CD4-positive, alpha-beta T cell treated with Interleukin-1 beta for 1 hour (primary cell): ENCODE measurements around the gene SUSD3.

Source experiments
- DNase-seq, 2 donors: peaks; one replicate each; pipeline ENCODE4 v3.0.0-alpha.2; 2020 to 2022

Gene SUSD3

GRCh38 chr9:93030642-93031628 lies 27.6 kb upstream of the SUSD3 start:
- no peak for DNase-seq

DNA sequence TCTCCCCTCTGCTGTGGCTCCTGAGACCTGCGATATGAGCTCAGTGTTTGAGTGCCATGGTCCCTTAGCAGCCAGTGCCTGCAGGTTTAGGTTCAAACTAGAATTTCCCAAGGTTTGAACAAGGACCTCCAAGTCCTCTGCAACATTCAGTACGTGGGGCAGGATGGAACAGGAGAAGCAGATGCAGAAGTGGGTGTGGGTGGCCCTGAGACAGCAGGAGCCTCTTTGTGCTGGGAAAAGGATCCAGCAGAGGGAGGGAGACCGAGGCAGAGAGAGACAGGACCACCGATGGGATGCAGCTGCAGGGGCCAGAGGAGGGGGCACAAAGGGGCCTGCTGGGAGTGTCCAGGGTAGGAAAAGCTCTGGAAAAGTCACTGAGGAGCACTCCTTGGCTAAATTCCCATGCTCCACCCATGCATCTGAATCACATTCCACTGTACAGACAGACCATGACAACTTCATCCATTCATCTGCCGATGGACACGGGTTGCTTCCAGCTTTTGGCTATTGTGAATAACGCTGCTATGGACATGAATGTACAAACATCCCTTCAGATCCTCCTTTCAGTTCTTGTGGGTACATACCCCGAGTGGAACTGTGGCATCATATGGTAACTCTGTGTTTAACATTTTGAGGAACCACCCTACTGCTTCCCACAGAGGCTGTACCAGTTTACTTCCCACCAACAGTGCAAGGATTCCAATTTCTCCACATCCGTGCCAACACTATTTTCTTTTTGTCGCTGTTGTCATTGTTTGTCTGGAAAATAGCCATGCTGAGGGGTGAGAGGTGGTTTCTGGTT lies 26.7 kb upstream of the SUSD3 start:
- no peak for DNase-seq

GRCh38 chr9:93032545-93032944 lies 26.0 kb upstream of the SUSD3 start:
- no peak for DNase-seq

GRCh38 chr9:93033531-93033930 lies 25.0 kb upstream of the SUSD3 start:
- no peak for DNase-seq

GRCh38 chr9:93035106-93035660 lies 23.3 kb upstream of the SUSD3 start:
- DNase-seq = no peak

- DNase-seq = no peak
Observed at GRCh38 chr9:93035821-93036351, 22.6 kb upstream of the SUSD3 start.

DNA sequence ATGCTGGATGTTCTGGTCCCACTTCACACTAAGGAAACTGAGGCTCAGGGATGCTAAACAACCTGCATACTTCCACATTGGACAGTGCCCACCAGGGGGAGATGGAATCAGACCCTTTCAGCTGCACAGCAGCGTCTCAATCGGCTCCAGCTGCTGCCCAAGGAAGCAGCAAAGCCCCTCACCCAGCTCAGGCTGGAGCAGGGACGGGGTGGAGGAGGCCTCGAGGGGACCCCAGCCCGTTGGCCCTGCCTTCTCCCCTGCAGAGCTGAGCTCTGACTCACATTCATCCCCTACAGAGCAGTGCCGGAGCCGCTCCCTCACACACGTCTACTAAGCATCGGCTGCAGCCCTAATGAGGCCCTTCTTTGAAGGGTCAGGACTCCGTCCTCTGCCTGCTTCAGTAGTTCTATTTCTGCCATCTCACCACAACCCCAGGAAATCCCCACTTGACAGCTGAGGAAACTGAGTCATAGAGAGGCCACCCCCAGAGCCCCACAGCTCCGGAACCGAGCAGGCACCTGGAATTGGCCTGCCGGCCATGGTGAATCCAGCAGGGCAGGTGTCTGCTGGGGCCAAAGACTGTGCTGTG lies 21.5 kb upstream of the SUSD3 start:
- DNase-seq = no peak

GRCh38 chr9:93037476-93037971 lies 21.0 kb upstream of the SUSD3 start:
- no peak for DNase-seq

DNA sequence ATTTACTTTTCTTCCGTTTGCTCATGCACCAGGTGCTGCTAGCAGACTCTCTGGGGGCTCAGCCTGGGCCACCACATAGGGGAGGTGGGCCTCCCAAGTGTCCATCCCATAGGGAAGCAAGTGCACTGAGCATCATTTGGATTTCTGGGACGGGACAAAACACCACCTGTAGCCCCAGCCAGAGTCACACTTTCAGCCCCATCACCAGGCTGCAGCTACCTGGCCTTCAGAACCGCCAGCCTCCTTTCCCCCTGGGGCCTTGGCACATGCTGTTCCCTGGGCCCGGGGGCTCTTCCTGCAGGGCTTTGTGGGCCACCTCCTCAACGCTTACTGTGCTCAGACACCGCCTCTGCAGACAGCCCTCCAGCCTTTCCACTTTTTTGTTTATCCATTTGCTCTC lies 19.6 kb upstream of the SUSD3 start:
- no peak for DNase-seq

DNA sequence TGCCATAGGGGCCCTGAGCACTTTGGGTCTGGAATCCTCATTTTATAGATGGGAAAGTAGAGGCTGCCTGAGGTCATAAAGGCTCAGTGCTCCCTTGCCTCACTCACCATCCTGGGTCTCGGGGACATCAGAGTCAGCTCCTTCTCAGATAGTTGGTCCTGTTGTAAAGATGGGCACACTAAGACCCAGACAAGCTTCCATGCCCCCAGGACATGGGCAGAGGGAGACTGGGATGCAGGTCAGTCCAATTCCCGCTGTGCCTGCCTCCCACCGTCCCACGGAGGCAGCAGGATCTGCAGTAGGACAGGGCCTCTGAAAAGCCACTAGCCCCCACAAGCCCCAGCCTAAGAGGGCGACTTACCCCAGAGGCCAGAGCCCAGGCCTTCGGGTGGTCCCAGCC lies 19.0 kb upstream of the SUSD3 start:
- no peak for DNase-seq

GRCh38 chr9:93039976-93040375 lies 18.5 kb upstream of the SUSD3 start:
- no peak for DNase-seq

GRCh38 chr9:93040409-93040808 lies 18.1 kb upstream of the SUSD3 start:
- DNase-seq = no peak

DNA sequence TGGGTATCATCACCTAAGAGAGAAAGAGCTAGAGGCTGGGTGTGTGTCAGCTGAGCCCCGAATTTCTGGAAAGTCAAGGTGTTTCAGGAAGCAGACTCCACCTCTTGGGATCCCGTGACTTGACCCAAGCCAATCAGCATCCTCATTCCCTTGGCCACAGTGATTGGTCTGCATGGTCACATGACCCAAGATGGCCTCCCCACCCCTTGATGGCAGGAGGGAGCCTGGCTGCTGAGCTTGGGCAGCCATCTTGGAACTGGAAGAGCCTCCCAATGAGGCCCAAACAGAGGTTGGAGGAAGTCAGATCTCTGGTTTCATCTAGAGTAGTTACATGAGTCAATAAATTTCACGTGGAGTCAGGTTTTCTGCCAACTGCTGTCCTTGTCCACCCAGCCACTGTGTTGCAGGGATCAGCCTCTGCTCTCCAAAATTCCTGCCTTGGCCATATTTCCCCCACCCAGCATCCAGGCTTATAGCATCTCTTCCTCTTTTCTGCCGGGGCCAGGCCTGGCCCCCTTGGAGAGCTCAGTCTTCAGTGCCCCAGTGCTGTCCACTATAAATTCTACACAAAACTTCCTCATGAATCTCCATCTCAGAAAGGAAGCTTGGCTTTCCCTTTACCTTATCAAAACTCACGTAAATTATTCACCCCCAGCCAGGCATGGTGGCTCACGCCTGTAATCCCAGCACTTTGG lies 17.2 kb upstream of the SUSD3 start:
- DNase-seq = no peak

DNA sequence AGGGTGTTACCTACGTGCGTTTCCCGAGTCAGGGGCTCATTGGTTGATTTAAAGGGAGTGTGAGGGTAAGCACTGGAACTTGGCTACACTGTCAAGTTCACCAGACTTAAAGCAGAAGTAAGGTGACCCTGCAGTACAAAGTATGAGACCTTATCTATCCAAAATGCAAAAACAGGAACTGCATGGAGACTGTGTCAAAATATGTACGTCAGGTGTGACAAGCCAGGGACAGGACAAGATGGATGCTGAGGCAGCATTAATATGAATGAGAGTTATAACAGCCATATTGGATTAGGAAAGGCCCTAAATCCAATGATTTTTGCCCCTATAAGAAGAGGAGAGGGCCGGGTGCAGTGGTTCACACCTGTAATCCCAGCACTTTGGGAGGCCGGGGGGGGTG lies 15.4 kb upstream of the SUSD3 start:
- no peak for DNase-seq

GRCh38 chr9:93045521-93045920 lies 13.0 kb upstream of the SUSD3 start:
- no peak for DNase-seq

DNA sequence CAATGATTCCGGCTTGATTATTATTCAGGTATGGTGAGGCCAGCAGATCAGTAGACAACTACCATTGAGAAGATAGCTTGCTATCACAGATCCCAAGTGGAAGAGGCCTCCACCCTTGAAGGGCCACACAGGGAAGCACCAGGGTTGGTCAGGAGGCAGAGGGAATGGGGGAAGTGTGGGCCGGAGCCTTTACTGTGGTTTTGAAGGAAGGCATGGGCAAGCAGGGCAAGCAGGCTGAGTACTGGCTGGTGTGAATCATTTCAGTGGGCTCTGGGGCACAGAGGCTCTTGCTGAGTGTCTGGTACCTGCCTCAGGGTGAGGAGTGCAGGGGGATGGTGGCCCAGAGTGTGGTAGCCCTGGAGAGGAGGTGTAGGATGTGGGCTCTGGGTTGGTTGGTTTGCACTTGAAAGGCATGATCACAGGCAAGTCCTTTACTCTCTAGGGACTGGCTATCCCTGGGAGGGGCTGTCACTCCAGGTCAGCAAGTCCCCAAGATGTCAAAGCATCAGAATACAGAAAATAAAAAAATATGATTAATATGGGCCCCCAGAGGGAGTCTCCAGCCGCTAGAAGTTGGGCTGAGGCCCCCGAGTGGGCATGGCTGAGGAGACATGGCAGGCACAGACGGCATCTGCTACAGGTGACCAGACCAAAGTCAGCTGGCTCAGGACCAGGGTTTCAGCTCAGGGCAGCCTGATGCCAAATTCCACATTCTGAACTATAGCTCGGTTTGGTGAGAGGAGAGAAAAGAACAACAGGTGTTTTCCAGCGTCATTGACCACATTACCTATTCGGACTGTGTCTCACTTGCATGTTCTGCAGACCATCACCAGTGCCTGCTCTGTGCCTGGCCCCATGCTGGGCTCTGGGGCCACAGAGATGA lies 9.7 kb upstream of the SUSD3 start:
- no peak for DNase-seq

DNA sequence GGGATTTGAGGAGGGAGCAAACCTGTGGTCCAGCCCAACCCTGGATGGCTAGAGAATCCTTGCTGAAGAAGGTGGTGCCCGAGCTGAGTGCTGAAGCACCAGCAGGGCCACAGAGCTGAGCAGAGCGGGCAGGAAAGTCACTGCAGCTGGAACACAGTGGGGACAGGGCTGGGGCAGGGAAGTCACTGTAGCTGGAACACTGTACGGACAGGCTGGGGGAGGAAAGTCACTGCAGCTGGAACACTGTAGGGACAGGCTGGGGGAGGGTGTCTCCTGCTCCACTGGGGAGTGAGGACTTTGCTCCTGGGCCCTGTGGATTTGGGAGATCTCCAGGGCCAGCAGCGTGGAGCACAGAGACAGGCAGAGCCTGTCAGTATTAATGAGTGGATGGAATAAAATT lies 9.0 kb upstream of the SUSD3 start:
- DNase-seq = no peak

DNA sequence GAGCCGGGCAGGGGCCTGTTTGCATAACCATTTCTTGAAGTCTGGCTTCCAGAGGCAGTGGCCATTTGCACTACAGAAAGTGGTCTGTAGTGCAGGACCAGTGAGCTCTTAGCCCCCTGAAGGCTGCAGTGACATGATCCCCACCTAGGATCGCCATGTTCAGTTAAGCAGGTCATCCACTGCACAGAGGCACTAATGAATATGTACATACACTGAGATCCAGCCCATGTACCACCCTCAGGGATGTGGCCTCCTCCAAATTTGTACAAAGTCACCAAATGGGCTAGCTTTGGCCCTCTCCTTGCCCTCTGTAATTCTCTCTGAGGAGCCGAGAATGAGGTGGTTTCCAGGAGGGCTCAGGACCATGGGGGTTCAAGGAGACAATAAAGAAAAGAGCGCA lies 8.3 kb upstream of the SUSD3 start:
- DNase-seq = no peak

DNA sequence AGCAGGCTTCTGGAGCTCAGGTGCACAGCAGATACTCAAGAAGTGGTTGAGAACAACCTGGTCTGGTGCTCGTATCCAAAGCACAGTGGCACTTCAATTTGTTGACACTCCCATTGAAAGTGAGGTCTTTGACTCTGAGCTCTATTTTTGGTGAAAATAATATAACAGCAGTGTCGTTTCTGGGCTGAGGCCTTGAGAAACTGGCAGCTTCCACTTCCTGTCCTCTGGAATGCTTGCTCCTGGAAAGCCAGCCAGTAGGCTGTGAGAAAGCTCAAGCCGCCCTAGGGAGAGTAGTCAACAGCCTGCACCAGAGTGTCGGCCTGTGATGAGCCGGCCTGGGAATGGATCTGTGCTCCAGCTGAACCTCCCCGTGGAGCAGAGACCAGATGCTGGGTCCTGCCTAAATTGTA lies 6.8 kb upstream of the SUSD3 start:
- no peak for DNase-seq

- DNase-seq = no peak
Observed at GRCh38 chr9:93052791-93053540, 5.5 kb upstream of the SUSD3 start.
